ENCODE measurements around the gene NAA25.

DNA sequence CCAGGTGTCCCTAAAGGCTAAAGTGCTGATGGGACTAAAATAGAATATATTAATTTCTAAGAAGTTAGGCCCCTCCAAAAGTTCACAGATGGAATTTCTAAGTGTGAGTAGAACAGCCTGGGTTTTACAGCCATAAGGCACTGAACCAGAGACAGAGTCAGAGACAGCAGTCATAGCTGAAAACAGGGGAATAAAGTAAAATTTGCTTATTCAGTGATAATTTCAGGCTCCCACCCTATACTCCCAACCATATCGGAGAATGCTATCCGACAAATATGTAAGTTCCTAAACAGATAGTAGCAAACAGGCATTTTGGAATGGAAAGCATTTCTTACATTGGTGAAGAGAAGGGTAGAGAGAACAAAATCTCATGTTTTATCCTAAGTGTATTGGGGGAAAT lies 45.3 kb downstream of the NAA25 start:
- TF ChIP-seq EZH2 (IDR thresholded peaks at IDR 0.05; ENCODE audit: borderline replicate concordance, insufficient read depth, low read length, poor library complexity, severe bottlenecking) (no peak), EP300 (conservative IDR thresholded peaks at IDR 0.05; ENCODE audit: poor library complexity, severe bottlenecking) (no peak), POLR2AphosphoS5 (IDR thresholded peaks at IDR 0.05) (no peak), SMC3 (conservative IDR thresholded peaks at IDR 0.05; ENCODE audit: poor library complexity) (no peak), RAD21 (conservative IDR thresholded peaks at IDR 0.05) (no peak), MXI1 (conservative IDR thresholded peaks at IDR 0.05; ENCODE audit: poor library complexity, severe bottlenecking) (no peak)
- TF ChIP-seq, protein P1, sequence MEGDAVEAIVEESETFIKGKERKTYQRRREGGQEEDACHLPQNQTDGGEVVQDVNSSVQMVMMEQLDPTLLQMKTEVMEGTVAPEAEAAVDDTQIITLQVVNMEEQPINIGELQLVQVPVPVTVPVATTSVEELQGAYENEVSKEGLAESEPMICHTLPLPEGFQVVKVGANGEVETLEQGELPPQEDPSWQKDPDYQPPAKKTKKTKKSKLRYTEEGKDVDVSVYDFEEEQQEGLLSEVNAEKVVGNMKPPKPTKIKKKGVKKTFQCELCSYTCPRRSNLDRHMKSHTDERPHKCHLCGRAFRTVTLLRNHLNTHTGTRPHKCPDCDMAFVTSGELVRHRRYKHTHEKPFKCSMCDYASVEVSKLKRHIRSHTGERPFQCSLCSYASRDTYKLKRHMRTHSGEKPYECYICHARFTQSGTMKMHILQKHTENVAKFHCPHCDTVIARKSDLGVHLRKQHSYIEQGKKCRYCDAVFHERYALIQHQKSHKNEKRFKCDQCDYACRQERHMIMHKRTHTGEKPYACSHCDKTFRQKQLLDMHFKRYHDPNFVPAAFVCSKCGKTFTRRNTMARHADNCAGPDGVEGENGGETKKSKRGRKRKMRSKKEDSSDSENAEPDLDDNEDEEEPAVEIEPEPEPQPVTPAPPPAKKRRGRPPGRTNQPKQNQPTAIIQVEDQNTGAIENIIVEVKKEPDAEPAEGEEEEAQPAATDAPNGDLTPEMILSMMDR (IDR thresholded peaks at IDR 0.05; ENCODE audit: poor library complexity, severe bottlenecking), result no peak
- TF ChIP-seq, protein P2, sequence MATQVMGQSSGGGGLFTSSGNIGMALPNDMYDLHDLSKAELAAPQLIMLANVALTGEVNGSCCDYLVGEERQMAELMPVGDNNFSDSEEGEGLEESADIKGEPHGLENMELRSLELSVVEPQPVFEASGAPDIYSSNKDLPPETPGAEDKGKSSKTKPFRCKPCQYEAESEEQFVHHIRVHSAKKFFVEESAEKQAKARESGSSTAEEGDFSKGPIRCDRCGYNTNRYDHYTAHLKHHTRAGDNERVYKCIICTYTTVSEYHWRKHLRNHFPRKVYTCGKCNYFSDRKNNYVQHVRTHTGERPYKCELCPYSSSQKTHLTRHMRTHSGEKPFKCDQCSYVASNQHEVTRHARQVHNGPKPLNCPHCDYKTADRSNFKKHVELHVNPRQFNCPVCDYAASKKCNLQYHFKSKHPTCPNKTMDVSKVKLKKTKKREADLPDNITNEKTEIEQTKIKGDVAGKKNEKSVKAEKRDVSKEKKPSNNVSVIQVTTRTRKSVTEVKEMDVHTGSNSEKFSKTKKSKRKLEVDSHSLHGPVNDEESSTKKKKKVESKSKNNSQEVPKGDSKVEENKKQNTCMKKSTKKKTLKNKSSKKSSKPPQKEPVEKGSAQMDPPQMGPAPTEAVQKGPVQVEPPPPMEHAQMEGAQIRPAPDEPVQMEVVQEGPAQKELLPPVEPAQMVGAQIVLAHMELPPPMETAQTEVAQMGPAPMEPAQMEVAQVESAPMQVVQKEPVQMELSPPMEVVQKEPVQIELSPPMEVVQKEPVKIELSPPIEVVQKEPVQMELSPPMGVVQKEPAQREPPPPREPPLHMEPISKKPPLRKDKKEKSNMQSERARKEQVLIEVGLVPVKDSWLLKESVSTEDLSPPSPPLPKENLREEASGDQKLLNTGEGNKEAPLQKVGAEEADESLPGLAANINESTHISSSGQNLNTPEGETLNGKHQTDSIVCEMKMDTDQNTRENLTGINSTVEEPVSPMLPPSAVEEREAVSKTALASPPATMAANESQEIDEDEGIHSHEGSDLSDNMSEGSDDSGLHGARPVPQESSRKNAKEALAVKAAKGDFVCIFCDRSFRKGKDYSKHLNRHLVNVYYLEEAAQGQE (IDR thresholded peaks at IDR 0.05; ENCODE audit: borderline replicate concordance), result no peak
